GM19468 (cell line): ENCODE data around the gene LAMC3.
"Not testable (repeated sequence)": the region's sequence is repeated elsewhere in the genome, so short reads cannot be mapped to it uniquely, and the experiment has no call there.

Source experiments
- ATAC-seq: cut with Tn5 transposase; IDR thresholded peaks from one replicate; pipeline ENCODE4 v1.9.1; 2021; ENCODE audit warnings: mild to moderate bottlenecking, moderate library complexity, moderate number of reproducible peaks; ENCODE audit not compliant: unreplicated experiment; ENCODE audit errors: extremely low read depth

LAMC3 gene

GRCh38 chr9:131090025-131090787 is 81.2 kb downstream of the LAMC3 start:
- no peak for ATAC-seq

GRCh38 chr9:131091352-131091992 is 82.5 kb downstream of the LAMC3 start:
- ATAC-seq = no peak

GRCh38 chr9:131092030-131092429 is 83.1 kb downstream of the LAMC3 start:
- ATAC-seq = no peak

GRCh38 chr9:131092548-131093440 is 83.8 kb downstream of the LAMC3 start:
- no peak for ATAC-seq

GRCh38 chr9:131094015-131094414 is 85.0 kb downstream of the LAMC3 start:
- no peak for ATAC-seq

GRCh38 chr9:131094622-131095021 is 85.6 kb downstream of the LAMC3 start:
- ATAC-seq = no peak

GRCh38 chr9:131095666-131096268 is 86.8 kb downstream of the LAMC3 start:
- ATAC-seq = no peak

- no peak for ATAC-seq
Observed at GRCh38 chr9:131096269-131097125, 87.5 kb downstream of the LAMC3 start, which contains the start of gene AIF1L. AIF1L (plus strand) TSS chr9:131096531; CDS start chr9:131096630, 99 bp downstream.

GRCh38 chr9:131097126-131097947 is 88.4 kb downstream of the LAMC3 start:
- no peak for ATAC-seq

- no peak for ATAC-seq
Observed at GRCh38 chr9:131097948-131098278, 88.9 kb downstream of the LAMC3 start.

- no peak for ATAC-seq
Observed at GRCh38 chr9:131098391-131099101, 89.6 kb downstream of the LAMC3 start.

GRCh38 chr9:131099102-131099606 is 90.2 kb downstream of the LAMC3 start:
- ATAC-seq = no peak

- ATAC-seq = not testable (repeated sequence)
Observed at GRCh38 chr9:131099845-131100244, 90.9 kb downstream of the LAMC3 start.

GRCh38 chr9:131100445-131100844 is 91.5 kb downstream of the LAMC3 start:
- no peak for ATAC-seq

GRCh38 chr9:131101207-131101964 is 92.4 kb downstream of the LAMC3 start:
- ATAC-seq = no peak

- ATAC-seq = no peak
Observed at GRCh38 chr9:131103024-131103423, 94.0 kb downstream of the LAMC3 start.

- ATAC-seq = no peak
Observed at GRCh38 chr9:131103535-131103934, 94.6 kb downstream of the LAMC3 start.
